Spleen (tissue), 11 donors: ENCODE data around the gene HCRT. TPM values are rescaled to one million over a fixed set of nuclear protein-coding genes. Genes with fewer than 3 reads are reported as not detected.

Experiments
- DNase-seq: peaks from one replicate; pipeline ENCODE4 v3.0.0-alpha.2; 2020
- H3K27ac ChIP-seq, 8 donors: fragments of 200-600 bp; sonication (generic) in 7 of 8; 1 replicate in 4 of 8; 2 replicates in 4 of 8; pipeline versions ENCODE4 v1.5.0 to v1.8.0; 2016 to 2021; ENCODE audit warnings: inconsistent platforms in 4 of 8, mild to moderate bottlenecking in 4 of 8, moderate library complexity in 1 of 8
- H3K27me3 ChIP-seq, 7 donors: fragments of 200-600 bp; sonication (generic) in 6 of 7; replicated peaks in 1 of 7; 1 replicate in 4 of 7; 2 replicates in 3 of 7; pipeline versions ENCODE4 v1.5.0 to v1.8.0; 2016 to 2021; ENCODE audit warnings: inconsistent platforms in 3 of 7, mild to moderate bottlenecking in 1 of 7
- H3K36me3 ChIP-seq, 6 donors: fragments of 200-600 bp; sonication (generic) in 5 of 6; 1 replicate in 4 of 6; 2 replicates in 2 of 6; pipeline versions ENCODE4 v1.5.0 to v1.8.0; 2016 to 2021; ENCODE audit warnings: inconsistent platforms in 2 of 6
- H3K4me1 ChIP-seq, 6 donors: fragments of 200-600 bp; sonication (generic) in 5 of 6; 1 replicate in 3 of 6; 2 replicates in 3 of 6; pipeline versions ENCODE4 v1.5.0 to v1.8.0; 2016 to 2021; ENCODE audit warnings: inconsistent platforms in 3 of 6
- H3K4me3 ChIP-seq, 8 donors: fragments of 200-600 bp; sonication (generic) in 7 of 8; 1 replicate in 4 of 8; 2 replicates in 4 of 8; pipeline versions ENCODE4 v1.5.0 to v1.8.0; 2016 to 2021; ENCODE audit warnings: inconsistent platforms in 4 of 8, mild to moderate bottlenecking in 4 of 8, moderate library complexity in 2 of 8
- H3K9me3 ChIP-seq, 8 donors: fragments of 200-600 bp; sonication (generic) in 7 of 8; 1 replicate in 4 of 8; 2 replicates in 4 of 8; pipeline versions ENCODE4 v1.5.0 to v1.8.0; 2016 to 2021; ENCODE audit warnings: inconsistent platforms in 4 of 8
- CTCF ChIP-seq, 11 experiments: fragments of 200-600 bp in 7 of 11; fragments of 450-650 bp in 4 of 11; sonication (generic) in 4 of 11; IDR thresholded peaks in 8 of 11; conservative IDR thresholded peaks in 3 of 11; 1 replicate in 7 of 11; 2 replicates in 4 of 11; pipeline versions ENCODE4 v1.4.0 to v1.8.0; 2016 to 2021; ENCODE audit warnings: antibody characterized with exemption in 11 of 11, inconsistent platforms in 4 of 11, mild to moderate bottlenecking in 1 of 11
- POLR2A ChIP-seq, 3 donors: fragments of 450-650 bp; IDR thresholded peaks; one replicate each; pipeline ENCODE4 v1.5.1; 2017; ENCODE audit warnings: antibody characterized with exemption in 3 of 3, mild to moderate bottlenecking in 1 of 3
- POLR2AphosphoS5 ChIP-seq, 3 donors: sonication (generic); formaldehyde crosslinking; IDR thresholded peaks; one replicate each; pipeline ENCODE4 v1.5.1; 2017; ENCODE audit warnings: antibody characterized with exemption in 3 of 3
- WGBS, 5 donors: extraction: QIAGEN DNeasy Blood & Tissue Kit in 3 of 5; methylation state at CpG; one replicate each; pipeline versions ENCODE4 v1.1.5 to v1.1.7; 2013 to 2018; 5-methylcytosine and 5-hydroxymethylcytosine counted together
- intact Hi-C: fragments of 100-400 bp; cut with DNase I; formaldehyde crosslinking; loops from one replicate; pipeline ENCODE4 v1.15.0; 2023; ENCODE audit warnings: low total_unique reads
- polyA plus RNA-seq, 3 donors: library from polyadenylated mRNA; stranded (reverse); fragments of 200-250 nt; gene quantifications; one replicate each; pipeline ENCODE4 v1.2.1, GENCODE V29; 2013
- total RNA-seq, 7 donors: library from RNA; depleted of rRNA in 3 of 7; stranded (reverse); fragments of >200 nt in 3 of 7; fragmentation: NEBNext Ultra II Directional in 4 of 7; extraction: Animal tissue kit (Norgen Biotek cat#: 25700) in 4 of 7; gene quantifications; one replicate each; pipeline versions ENCODE4 v1.1.0 to v1.2.1, GENCODE V29; 2016 to 2021
- donor health status: healthy with polysubstance abuse.
- donor health status: DM: no; HTN: no; CAD: no; lungs with moderate emphysema.
- donor health status: DM: no; HTN: no; CAD: no.
- donor health status: Bipolar disorder and iron deficiency.
- donor health status: healthy.
- donor health status: DM: no; HTN: no; CAD: no.
- donor health status: DM: yes; HTN: yes; CAD: no.

Gene HCRT
- total and polyA plus RNA-seq, 10 donors: not detected

DNA sequence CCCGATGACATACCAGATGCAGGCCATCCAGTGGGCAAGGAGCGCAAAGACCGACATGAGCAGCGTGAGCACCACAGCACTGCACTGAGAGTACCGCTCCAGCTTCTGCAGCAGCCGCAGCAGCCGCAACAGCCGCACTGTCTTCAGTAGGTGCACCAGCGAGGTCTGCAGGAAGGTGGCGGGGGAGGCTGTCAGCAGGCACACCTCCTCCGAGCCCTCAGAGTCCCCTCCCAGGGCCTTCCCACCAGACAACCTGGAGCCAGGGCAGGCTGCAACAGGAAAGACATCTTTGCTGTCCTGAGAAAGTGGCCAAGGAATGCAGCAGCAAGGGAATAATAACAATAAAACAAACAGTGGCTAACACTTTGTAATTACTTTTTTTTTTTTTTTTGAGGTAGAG is 13.4 kb downstream of the HCRT start:
- H3K27me3 ChIP-seq: no peaks in the 10 kb centered on the region
- H3K27ac ChIP-seq: no peak overlapping the region
- intact Hi-C loops: no loop called here
- no peak overlapping the region for H3K4me3 ChIP-seq
- no peaks in the 10 kb centered on the region for H3K4me1 ChIP-seq
- DNase-seq: no peak
- H3K9me3 ChIP-seq: no peaks in the 10 kb centered on the region
- TF ChIP-seq CTCF (IDR thresholded peaks at IDR 0.05 in 8 of 11, conservative IDR thresholded peaks at IDR 0.05 in 3 of 11): no peak
- TF ChIP-seq POLR2AphosphoS5 (IDR thresholded peaks at IDR 0.05): no peak
- no peak for TF ChIP-seq POLR2A (IDR thresholded peaks at IDR 0.05)
- WGBS, 5 donors: 77 to 96% (median 85%) methylated on average over 4 to 11 of the region's 11 CpGs
- H3K36me3 ChIP-seq: no peaks in the 10 kb centered on the region

DNA sequence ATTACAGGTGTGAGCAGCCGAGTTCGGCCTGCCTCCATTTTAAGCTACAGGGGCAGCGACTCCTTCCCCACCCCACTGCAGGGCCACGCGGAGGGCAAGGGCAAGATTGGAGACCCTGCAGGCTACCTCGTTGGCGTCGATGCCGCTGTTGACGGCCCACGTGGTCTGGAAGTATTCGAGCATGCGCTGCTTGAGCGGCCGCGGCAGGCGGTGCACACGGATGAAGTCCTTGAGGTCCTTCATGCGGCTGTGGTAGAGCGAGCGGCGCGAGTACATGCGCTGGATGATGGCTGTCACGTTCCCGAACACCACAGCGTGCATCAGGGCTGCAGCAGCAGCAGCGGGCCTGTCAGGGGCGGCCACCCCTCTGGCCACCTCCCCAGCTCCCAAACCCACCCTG is 15.9 kb downstream of the HCRT start:
- intact Hi-C loops: no loop called here
- H3K9me3 ChIP-seq: no peaks in the 10 kb centered on the region
- H3K27me3 ChIP-seq: no peaks in the 10 kb centered on the region
- H3K27ac ChIP-seq: no peak overlapping the region
- no peak for DNase-seq
- no peak overlapping the region for H3K4me3 ChIP-seq
- TF ChIP-seq POLR2A (IDR thresholded peaks at IDR 0.05) (no peak), CTCF (IDR thresholded peaks at IDR 0.05 in 8 of 11, conservative IDR thresholded peaks at IDR 0.05 in 3 of 11) (no peak), POLR2AphosphoS5 (IDR thresholded peaks at IDR 0.05) (no peak)
- WGBS, 5 donors: 93 to 100% (median 97%) methylated on average over 2 to 29 of the region's 29 CpGs
- H3K36me3 ChIP-seq: no peaks in the 10 kb centered on the region
- H3K4me1 ChIP-seq: no peaks in the 10 kb centered on the region

DNA sequence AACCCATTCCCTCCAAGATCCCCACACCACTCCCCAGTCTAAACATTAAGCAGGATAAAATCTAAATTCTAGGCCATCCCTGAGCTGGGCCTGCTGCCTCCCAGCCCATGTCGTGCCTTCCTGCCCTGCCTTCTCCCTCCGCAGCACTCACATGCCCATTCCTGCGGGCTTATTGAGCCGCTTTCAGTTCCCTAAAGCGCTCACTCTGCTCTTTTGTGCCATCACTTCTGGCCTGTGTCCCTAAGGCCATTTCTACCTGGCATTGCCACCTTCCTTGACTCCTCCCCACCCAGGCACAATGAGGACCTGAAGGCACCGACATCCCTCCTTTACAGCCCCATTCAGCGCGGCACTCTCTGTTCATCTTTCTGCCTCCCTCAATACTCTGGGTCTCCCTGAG is 17.4 kb downstream of the HCRT start:
- H3K4me1 ChIP-seq: no peaks in the 10 kb centered on the region
- 84 to 93% (median 92%) methylated on average over 8 of the region's 8 CpGs for WGBS, 5 donors
- no peaks in the 10 kb centered on the region for H3K27me3 ChIP-seq
- H3K27ac ChIP-seq: no peak overlapping the region
- H3K9me3 ChIP-seq: no peaks in the 10 kb centered on the region
- no peak for TF ChIP-seq CTCF (IDR thresholded peaks at IDR 0.05 in 8 of 11, conservative IDR thresholded peaks at IDR 0.05 in 3 of 11)
- no peak for TF ChIP-seq POLR2AphosphoS5 (IDR thresholded peaks at IDR 0.05)
- no peak for TF ChIP-seq POLR2A (IDR thresholded peaks at IDR 0.05)
- intact Hi-C loops: no loop called here
- no peaks in the 10 kb centered on the region for H3K36me3 ChIP-seq
- no peak for DNase-seq
- H3K4me3 ChIP-seq: no peak overlapping the region

DNA sequence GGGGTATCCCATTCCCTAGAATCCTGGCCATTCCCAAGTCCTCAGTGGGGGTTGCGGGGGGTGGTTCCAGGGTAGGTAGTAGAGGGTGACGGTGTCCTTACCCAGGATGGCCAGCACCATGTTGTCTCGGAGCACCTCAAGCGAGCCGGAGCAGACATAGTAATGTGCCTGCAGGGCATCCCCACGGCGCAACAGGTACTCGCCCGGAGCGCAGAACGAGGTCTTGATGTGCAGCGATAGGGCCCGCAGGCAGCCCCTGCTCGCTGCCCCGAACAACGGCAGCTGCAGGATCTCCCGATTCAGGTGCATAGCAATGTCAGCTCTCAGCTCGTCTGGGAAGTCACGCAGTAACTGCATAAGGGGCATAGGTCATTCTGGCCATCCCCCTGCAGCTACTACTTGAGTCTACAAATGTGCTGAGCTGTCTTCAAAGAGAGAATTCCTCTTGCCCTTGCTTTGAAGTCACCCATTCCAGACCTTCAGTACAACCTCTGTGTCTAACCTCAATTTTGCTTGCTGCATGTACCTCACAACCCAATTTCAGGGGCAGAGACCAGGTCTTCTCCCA is 19.0 kb downstream of the HCRT start:
- WGBS, 5 donors: 92 to 96% (median 94%) methylated on average over 16 to 19 of the region's 19 CpGs
- no peaks in the 10 kb centered on the region for H3K36me3 ChIP-seq
- no peak for DNase-seq
- no peaks in the 10 kb centered on the region for H3K27me3 ChIP-seq
- no peak overlapping the region for H3K27ac ChIP-seq
- peaks cover 0 to 14% (median 0%) of the 10 kb centered on the region in 6 donors for H3K4me1 ChIP-seq
- intact Hi-C loops: no loop called here
- H3K4me3 ChIP-seq: no peak overlapping the region
- TF ChIP-seq CTCF (IDR thresholded peaks at IDR 0.05 in 8 of 11, conservative IDR thresholded peaks at IDR 0.05 in 3 of 11) (no peak), POLR2A (IDR thresholded peaks at IDR 0.05) (no peak), POLR2AphosphoS5 (IDR thresholded peaks at IDR 0.05) (no peak)
- H3K9me3 ChIP-seq: no peaks in the 10 kb centered on the region
